ENCODE results near the gene PCDHGB5. TPM values are rescaled to one million over a fixed set of nuclear protein-coding genes. Genes with fewer than 3 reads are reported as not detected.
"Not testable (repeated sequence)": the region's sequence is repeated elsewhere in the genome, so short reads cannot be mapped to it uniquely, and the experiment has no call there.

Gene PCDHGB5
- total RNA-seq, 4 donors from 2014 or later, result 3.0 to 6.3 (median 4.4) TPM

DNA sequence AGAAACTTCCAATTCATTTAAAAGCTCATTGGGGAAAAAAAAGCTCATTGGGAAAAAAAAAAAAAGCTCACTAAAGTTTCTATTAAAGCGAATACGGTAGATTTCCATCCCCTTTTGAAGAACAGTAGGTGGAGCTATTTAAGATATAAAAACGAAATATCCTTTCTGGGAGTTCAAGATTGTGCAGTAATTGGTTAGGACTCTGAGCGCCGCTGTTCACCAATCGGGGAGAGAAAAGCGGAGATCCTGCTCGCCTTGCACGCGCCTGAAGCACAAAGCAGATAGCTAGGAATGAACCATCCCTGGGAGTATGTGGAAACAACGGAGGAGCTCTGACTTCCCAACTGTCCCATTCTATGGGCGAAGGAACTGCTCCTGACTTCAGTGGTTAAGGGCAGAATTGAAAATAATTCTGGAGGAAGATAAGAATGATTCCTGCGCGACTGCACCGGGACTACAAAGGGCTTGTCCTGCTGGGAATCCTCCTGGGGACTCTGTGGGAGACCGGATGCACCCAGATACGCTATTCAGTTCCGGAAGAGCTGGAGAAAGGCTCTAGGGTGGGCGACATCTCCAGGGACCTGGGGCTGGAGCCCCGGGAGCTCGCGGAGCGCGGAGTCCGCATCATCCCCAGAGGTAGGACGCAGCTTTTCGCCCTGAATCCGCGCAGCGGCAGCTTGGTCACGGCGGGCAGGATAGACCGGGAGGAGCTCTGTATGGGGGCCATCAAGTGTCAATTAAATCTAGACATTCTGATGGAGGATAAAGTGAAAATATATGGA is 32.8 kb downstream of the PCDHGB5 start, which contains the start of gene PCDHGA12:
Gene PCDHGA12, plus strand, starts transcription at position 176 of the 782 bp plus-strand sequence. Its CDS starts 253 bp downstream, at position 429.
- Histone ChIP-seq H3K4me1 (peaks cover 0 to 10% of the 10 kb centered on the region in 2 donors), H3K27ac (peak within 1 kb of the TSS; percentile 33 to 62 (median 46)), H3K27me3 (no peaks in the 10 kb centered on the region), H3K4me3 (peak within 1 kb of the TSS; percentile 39 to 48 (median 40)), H3K36me3 (no peaks in the 10 kb centered on the region), H3K9me3 (no peaks in the 10 kb centered on the region)
- DNase-seq, result peak; percentile 62 to 78
- intact Hi-C loops (cut with DNase I; ENCODE audit: low total_unique reads), result loop anchor here (1.0 to 2.0 kb wide), 2 partner anchors 46 to 94 kb away; no protein-coding TSS in a partner anchor
- peak; percentile 89 to 97 for ATAC-seq
- in situ Hi-C loops (cut with MboI; ENCODE audit: low sequenced_read_pairs in 4 of 4), result no loop called here
- peak; percentile 52 to 71 (median 55) for TF ChIP-seq CTCF (IDR thresholded peaks at IDR 0.05 in 4 of 5, conservative IDR thresholded peaks at IDR 0.05 in 1 of 5)
- no peak for TF ChIP-seq POLR2A (IDR thresholded peaks at IDR 0.05)

DNA sequence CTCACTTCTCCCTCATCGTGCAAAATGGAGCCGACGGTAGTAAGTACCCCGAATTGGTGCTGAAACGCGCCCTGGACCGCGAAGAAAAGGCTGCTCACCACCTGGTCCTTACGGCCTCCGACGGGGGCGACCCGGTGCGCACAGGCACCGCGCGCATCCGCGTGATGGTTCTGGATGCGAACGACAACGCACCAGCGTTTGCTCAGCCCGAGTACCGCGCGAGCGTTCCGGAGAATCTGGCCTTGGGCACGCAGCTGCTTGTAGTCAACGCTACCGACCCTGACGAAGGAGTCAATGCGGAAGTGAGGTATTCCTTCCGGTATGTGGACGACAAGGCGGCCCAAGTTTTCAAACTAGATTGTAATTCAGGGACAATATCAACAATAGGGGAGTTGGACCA is 33.5 kb downstream of the PCDHGB5 start:
- H3K4me1 ChIP-seq, result peaks cover 0 to 10% of the 10 kb centered on the region in 2 donors
- in situ Hi-C loops (cut with MboI; ENCODE audit: low sequenced_read_pairs in 4 of 4) (no loop called here), intact Hi-C loops (cut with DNase I; ENCODE audit: low total_unique reads) (loop anchor here (2.0 kb wide), 1 partner anchor 46 kb away; no protein-coding TSS in a partner anchor)
- no peaks in the 10 kb centered on the region for H3K27me3 ChIP-seq
- H3K4me3 ChIP-seq, result peak overlapping the region; percentile 39 to 48 (median 40)
- no peaks in the 10 kb centered on the region for H3K36me3 ChIP-seq
- DNase-seq, result no peak
- no peaks in the 10 kb centered on the region for H3K9me3 ChIP-seq
- H3K27ac ChIP-seq, result peak overlapping the region in 3 of 4 donors; percentile 33 to 62 (median 46)
- ATAC-seq, result peak in 1 of 2 donors; percentile 43
- no peak for TF ChIP-seq CTCF (IDR thresholded peaks at IDR 0.05 in 4 of 5, conservative IDR thresholded peaks at IDR 0.05 in 1 of 5)
- TF ChIP-seq POLR2A (IDR thresholded peaks at IDR 0.05), result no peak

- H3K36me3 ChIP-seq; H3K4me1 ChIP-seq; H3K27ac ChIP-seq; intact Hi-C loops (cut with DNase I; ENCODE audit: low total_unique reads); ATAC-seq; H3K27me3 ChIP-seq; DNase-seq; H3K9me3 ChIP-seq; in situ Hi-C loops (cut with MboI; ENCODE audit: low sequenced_read_pairs in 4 of 4): not testable (repeated sequence)
- H3K4me3 ChIP-seq, result peak overlapping the region in 1 of 4 donors; percentile 40
Measured at GRCh38 chr5:141432308-141432707, 34.6 kb downstream of the PCDHGB5 start.

DNA sequence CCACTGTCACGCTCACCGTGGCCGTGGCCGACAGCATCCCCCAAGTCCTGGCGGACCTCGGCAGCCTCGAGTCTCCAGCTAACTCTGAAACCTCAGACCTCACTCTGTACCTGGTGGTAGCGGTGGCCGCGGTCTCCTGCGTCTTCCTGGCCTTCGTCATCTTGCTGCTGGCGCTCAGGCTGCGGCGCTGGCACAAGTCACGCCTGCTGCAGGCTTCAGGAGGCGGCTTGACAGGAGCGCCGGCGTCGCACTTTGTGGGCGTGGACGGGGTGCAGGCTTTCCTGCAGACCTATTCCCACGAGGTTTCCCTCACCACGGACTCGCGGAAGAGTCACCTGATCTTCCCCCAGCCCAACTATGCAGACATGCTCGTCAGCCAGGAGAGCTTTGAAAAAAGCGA is 35.0 kb downstream of the PCDHGB5 start:
- intact Hi-C loops (cut with DNase I; ENCODE audit: low total_unique reads); ATAC-seq; H3K4me3 ChIP-seq; DNase-seq; H3K9me3 ChIP-seq; in situ Hi-C loops (cut with MboI; ENCODE audit: low sequenced_read_pairs in 4 of 4); H3K4me1 ChIP-seq; H3K27me3 ChIP-seq; H3K36me3 ChIP-seq; H3K27ac ChIP-seq: not testable (repeated sequence)

DNA sequence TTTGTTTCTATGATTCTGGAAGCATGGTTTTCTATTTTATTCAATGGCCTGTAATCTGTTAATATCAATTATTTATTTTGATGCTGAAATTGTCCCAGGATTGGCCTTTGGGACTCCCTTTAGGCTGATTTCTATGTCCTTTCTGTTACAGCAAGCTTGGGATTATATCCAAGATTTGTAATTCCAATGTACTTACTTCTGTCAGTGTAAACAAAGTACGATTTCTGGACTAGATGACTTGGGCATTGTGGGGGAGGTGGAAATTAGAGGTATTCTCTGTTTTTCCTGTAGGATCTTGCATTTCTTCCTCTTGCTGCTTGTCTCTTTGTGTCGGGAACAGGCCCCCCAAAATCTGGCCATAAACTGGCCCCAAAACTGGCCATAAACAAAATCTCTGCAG is 36.3 kb downstream of the PCDHGB5 start:
- no peak overlapping the region for H3K4me3 ChIP-seq
- no peaks in the 10 kb centered on the region for H3K36me3 ChIP-seq
- no peak for ATAC-seq
- peaks cover 0 to 10% of the 10 kb centered on the region in 2 donors for H3K4me1 ChIP-seq
- H3K9me3 ChIP-seq, result no peaks in the 10 kb centered on the region
- no peak overlapping the region for H3K27ac ChIP-seq
- no peak for TF ChIP-seq POLR2A (IDR thresholded peaks at IDR 0.05)
- no peak for TF ChIP-seq CTCF (IDR thresholded peaks at IDR 0.05 in 4 of 5, conservative IDR thresholded peaks at IDR 0.05 in 1 of 5)
- intact Hi-C loops (cut with DNase I; ENCODE audit: low total_unique reads) (no loop called here), in situ Hi-C loops (cut with MboI; ENCODE audit: low sequenced_read_pairs in 4 of 4) (no loop called here)
- DNase-seq, result no peak
- H3K27me3 ChIP-seq, result no peaks in the 10 kb centered on the region

Data from gastrocnemius medialis (tissue), 4 donors.